ENCODE data around the gene PDE2A.

Gene PDE2A

GRCh38 chr11:72592698-72593495 lies 81.3 kb downstream of the PDE2A start:
- no peak for DNase-seq (ENCODE audit: low spot score)
- ChIA-PET POLR2A (ENCODE audit: low non-redundant PET) (no interaction called here), CTCF (no interaction called here)
- TF ChIP-seq CTCF (conservative IDR thresholded peaks at IDR 0.05; ENCODE audit: low read depth) = no peak
- no peak overlapping the region for H3K27ac ChIP-seq

- POLR2A ChIA-PET (ENCODE audit: low non-redundant PET) = no interaction called here
These were observed 82.3 kb downstream of the PDE2A start for GRCh38 chr11:72591785-72592502.

GRCh38 chr11:72591023-72591422 lies 83.2 kb downstream of the PDE2A start:
- POLR2A ChIA-PET (ENCODE audit: low non-redundant PET) = no interaction called here

More at GRCh38 chr11:72591785-72592502, 82.3 kb downstream of the PDE2A start:
- CTCF ChIA-PET = no interaction called here
- H3K27ac ChIP-seq = no peak overlapping the region
- DNase-seq (ENCODE audit: low spot score) = no peak
- TF ChIP-seq CTCF (conservative IDR thresholded peaks at IDR 0.05; ENCODE audit: low read depth) = no peak

GRCh38 chr11:72589802-72590761 lies 84.1 kb downstream of the PDE2A start:
- POLR2A ChIA-PET (ENCODE audit: low non-redundant PET) = no interaction called here
- TF ChIP-seq CTCF (conservative IDR thresholded peaks at IDR 0.05; ENCODE audit: low read depth) = no peak
- no peak for DNase-seq (ENCODE audit: low spot score)
- H3K27ac ChIP-seq = no peak overlapping the region
- CTCF ChIA-PET = interaction anchor here (0.7 to 1.6 kb wide), 4 partner anchors 29 to 1185 kb away, joined by 3 to 8 read pairs (median 4); no protein-coding TSS in a partner anchor

More at GRCh38 chr11:72591023-72591422, 83.2 kb downstream of the PDE2A start:
- no peak overlapping the region for H3K27ac ChIP-seq
- no peak for DNase-seq (ENCODE audit: low spot score)
- CTCF ChIA-PET = no interaction called here
- TF ChIP-seq CTCF (conservative IDR thresholded peaks at IDR 0.05; ENCODE audit: low read depth) = no peak

- no peak for TF ChIP-seq CTCF (conservative IDR thresholded peaks at IDR 0.05; ENCODE audit: low read depth)
- no peak overlapping the region for H3K27ac ChIP-seq
- no peak for DNase-seq (ENCODE audit: low spot score)
- POLR2A ChIA-PET (ENCODE audit: low non-redundant PET) = no interaction called here
- CTCF ChIA-PET = interaction anchor here (0.6 to 1.6 kb wide), 7 partner anchors 10 to 690 kb away, joined by 3 to 8 read pairs (median 4); no protein-coding TSS in a partner anchor
These were observed 85.5 kb downstream of the PDE2A start for GRCh38 chr11:72588421-72589410.
